ENCODE results near the gene SASH1.

DNA sequence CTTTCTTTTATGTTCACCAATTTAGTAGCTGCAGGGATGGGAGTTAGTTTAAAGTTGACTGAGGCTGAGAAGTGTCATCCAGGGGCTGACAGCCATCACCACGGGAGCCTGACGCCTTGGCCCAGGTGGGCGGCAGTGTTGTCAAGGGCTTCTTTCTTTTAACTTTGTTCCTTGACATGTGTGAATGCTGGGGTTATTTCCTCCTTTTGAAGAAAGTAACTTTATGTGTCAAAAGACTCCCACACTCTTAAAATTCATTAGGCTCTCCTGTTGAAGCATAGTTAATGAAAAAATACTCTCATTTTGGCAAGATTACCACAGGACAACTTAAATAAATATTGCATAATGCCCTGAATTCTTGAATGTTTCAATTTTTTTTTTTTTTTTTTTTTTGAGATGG is 50.0 kb downstream of the SASH1 start:
- TF ChIP-seq, protein P1, sequence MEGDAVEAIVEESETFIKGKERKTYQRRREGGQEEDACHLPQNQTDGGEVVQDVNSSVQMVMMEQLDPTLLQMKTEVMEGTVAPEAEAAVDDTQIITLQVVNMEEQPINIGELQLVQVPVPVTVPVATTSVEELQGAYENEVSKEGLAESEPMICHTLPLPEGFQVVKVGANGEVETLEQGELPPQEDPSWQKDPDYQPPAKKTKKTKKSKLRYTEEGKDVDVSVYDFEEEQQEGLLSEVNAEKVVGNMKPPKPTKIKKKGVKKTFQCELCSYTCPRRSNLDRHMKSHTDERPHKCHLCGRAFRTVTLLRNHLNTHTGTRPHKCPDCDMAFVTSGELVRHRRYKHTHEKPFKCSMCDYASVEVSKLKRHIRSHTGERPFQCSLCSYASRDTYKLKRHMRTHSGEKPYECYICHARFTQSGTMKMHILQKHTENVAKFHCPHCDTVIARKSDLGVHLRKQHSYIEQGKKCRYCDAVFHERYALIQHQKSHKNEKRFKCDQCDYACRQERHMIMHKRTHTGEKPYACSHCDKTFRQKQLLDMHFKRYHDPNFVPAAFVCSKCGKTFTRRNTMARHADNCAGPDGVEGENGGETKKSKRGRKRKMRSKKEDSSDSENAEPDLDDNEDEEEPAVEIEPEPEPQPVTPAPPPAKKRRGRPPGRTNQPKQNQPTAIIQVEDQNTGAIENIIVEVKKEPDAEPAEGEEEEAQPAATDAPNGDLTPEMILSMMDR (IDR thresholded peaks at IDR 0.05; ENCODE audit: insufficient read depth, low read length, poor library complexity, severe bottlenecking): no peak
- no peak for TF ChIP-seq EZH2phosphoT487 (conservative IDR thresholded peaks at IDR 0.05; ENCODE audit: low read length)

Data from SU-DHL-6 (cell line).